GM21619 (cell line): ENCODE data around the gene DPF1.

Source experiments
- ATAC-seq: cut with Tn5 transposase; IDR thresholded peaks from one replicate; pipeline ENCODE4 v1.9.1; 2021; ENCODE audit not compliant: unreplicated experiment

DPF1 gene

DNA sequence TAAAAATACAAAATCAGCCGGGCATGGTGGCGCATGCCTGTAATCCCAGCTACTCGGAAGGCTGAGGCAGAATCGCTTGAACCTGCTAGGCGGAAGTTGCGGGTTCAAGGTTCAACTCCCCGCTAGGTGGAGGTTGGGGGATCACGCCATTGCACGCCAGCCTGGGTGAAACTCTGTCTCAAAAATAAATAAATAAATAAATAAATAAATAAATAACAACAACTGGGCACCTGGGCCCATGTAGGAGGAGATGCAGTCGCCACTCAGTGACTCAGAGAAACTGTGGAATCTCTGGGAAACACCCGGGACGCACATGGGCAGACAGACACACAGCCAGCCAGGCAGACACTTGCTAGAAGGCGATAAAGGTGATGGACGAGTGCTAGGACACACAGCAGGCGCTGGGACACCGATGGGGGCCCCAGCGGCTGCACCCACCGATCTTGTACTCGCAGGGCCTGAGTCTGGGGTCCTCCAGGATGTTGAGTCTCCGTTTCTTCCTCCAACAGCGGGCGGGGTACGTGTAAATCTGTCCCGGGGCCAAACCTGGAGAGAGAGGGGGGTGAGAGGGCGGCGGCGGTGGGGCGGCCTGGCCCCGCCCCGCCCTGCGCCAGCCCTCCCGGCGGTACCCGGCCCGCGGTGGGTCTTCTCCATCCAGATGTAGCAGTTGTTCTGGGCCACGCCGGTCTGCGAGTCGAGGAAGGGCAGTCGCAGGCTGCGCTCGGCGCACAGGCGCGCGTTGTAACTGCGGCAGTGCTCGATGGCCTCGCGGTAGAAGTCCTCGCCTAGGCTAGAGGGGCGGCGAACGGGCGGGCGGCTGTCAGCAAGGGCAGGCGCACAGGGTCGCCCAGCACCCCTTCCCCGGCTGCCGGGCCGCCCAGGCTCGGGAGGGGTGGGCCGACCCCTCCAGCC lies 1.8 kb downstream of the DPF1 start:
- no peak for ATAC-seq

DNA sequence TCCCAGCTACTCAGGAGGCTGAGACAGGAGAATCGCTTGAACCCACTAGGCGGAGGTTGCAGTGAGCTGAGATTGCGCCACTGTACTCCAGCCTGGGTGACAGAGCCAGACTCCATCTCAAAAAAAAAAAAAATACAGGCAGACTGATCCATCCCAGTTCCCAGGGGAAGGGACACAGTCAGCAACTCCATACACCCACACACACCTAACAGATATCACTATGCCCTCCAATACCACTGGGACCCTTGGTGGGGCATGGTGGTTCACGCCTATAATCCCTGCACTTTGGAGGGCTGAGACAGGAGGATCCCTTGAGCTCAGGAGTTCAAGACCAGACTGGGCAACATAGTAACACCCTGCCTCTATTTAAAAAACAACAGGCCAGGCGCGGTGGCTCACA lies 2.6 kb downstream of the DPF1 start:
- ATAC-seq = no peak

DNA sequence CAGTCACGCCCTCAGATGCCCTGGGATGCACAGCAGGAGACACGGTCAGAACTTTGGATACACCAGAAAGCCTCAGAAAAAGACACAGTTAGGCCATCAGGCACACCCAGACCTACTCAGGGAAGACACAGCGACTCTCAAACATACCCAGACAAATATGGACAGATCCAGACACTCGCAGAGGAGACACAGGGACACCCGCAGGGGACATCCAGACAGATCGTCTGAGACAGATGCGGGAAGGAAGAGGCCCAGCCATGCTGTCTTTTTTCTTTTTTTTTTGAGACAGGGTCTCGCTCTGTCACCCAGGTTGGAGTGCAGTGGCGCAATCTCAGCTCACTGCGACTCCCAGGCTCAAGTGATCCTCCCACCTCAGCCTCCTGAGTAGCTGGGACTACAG lies 4.8 kb downstream of the DPF1 start:
- no peak for ATAC-seq

DNA sequence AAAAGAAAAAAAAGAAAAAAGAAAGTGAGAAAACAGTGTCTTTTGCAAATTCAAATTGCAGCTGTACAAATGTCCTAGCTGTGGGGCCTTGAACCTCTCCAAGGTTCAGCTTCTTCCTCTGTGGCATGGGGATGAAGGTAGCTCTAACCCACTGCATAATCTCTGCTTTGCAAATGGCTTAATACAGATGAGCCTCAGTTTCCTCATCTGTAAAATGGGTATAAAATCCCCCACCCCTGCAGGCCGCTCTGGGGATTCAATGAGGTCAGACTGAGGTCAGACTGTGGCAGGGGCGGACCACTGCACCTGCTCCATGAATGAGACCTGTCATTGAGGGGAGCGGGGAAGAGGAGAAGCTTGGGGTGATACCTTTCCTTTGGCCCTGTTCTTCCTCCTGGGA lies 5.8 kb downstream of the DPF1 start:
- no peak for ATAC-seq

DNA sequence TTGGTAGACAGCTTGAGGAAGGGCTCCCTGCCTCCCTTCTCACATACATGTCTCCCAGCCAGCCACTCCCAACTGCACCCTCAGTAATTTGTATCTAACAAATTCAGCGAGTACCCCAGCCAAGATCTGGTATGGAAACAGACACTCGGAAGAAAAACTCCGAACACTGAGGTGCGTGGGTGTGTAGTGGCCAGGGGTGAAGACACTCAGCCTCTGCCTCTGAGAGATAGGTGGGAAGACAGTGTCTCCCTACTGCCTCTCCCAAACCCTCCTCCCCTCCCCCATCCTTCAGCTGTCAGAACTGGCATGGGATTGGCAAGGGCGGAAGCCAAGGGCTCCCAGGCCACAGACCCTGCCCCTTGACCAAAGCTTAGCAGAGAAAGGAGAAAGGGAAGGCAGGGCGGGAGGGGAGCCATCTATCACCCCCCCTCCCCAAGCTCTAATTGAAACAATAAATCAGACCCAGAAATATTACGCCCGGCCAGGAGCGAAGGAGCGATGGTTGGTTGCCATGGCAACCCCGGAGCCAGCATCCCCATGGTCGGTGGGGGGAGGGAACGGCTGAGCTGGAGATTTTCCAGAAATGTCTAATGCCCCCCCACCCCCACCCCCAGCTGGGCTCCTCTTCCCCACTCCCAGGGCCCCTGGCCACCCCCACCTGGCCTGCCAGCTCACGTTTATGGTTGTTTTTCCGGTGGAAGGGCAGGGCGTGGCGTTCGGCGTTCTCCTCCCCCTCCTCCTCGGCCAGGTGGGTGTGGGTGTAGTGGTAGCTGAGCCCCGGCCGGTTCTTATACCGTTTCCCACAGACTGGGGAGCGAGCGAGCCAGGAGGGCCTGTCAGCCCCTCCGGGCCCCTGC lies 7.0 kb downstream of the DPF1 start:
- ATAC-seq = no peak

DNA sequence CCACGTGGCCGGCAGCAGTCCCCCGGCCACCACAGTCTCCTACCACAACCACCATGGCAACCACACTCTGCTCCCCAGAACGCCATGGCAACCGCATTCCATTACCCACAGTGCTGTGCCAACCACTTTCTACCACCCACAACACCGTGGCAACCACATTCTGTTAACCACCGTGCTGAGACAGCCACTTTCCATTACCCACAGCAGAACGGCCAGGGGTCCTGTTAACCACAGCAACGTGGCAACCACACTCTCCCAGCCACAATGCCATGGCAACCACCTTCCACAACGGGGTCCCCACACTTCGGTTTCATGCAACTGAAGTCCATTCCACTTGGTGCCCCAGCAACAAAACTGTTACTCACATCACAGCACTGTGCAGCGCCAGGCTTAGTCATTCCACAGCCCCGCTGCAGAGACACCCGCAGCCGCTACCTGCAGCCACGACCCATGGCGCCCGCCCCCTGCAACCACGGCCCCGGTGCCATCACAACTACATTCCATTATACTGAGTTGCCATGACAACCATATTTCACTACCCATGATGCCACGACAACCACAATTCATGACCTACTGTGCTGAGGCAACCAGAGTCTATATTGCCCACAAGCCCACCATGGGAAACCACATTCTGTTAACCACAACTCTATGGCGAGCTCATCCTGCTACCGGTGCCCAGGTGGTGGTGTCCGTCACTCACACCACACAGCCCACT lies 10.0 kb downstream of the DPF1 start:
- ATAC-seq = no peak

DNA sequence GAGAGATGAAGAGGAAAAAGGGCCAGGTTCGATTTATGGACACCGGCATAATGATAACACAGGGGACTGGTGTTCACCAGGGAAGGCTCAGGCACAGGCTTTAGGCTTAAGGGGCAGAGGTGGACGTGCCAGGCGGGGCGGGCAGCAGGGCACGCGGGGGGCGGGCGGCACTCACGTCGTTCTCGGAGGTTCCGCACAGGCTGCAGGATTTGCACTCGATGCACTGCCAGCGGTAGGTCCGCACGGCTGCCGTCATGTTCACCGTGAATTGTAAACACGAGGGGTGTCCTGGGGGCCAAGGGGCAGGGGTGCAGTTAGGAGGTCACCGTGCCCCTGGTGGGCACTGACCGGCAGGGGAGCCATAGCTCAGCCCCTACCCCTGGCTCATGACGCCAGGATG lies 10.6 kb downstream of the DPF1 start:
- ATAC-seq = no peak

DNA sequence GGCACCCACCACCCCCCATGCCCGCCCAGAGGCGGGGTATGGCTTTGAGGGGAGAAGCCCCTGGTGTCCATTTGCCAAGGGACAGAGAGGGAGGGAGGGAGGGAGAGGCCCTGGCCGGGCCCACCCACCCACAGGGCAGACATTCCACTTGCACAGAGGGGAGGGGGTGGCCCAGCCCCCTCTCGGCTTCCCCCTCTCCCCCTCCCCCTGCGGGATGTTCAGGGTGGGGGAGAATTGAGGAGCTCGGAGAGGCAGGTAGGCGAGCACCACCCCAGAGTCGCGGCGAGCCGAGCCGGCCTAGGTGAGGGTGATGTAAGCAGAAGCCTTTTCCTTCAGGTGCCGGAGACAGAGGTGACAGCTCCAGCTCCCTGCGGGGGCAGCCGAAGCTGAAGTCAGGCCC lies 12.3 kb downstream of the DPF1 start:
- no peak for ATAC-seq

DNA sequence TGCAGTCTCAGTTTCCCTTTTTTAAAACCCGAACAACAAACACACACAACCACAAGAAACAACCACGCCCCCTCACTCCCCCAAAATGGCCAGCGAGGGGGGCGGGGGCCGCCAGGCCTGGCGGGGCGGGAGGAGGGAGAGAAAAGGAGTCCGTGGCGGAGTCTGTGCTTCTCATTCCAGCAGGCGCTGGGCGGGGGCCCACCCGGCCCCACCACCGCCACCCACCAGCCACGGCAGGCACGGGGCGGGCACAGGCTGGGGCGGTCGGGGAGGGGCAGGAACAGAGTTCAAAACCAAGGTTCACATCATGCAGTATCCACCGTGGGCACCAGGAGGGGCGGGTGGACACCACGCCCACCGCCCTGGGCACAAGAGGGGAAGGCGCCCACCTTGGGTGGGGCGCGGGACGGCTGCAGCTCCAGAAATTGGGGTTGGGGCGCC lies 12.9 kb downstream of the DPF1 start:
- ATAC-seq = no peak

DNA sequence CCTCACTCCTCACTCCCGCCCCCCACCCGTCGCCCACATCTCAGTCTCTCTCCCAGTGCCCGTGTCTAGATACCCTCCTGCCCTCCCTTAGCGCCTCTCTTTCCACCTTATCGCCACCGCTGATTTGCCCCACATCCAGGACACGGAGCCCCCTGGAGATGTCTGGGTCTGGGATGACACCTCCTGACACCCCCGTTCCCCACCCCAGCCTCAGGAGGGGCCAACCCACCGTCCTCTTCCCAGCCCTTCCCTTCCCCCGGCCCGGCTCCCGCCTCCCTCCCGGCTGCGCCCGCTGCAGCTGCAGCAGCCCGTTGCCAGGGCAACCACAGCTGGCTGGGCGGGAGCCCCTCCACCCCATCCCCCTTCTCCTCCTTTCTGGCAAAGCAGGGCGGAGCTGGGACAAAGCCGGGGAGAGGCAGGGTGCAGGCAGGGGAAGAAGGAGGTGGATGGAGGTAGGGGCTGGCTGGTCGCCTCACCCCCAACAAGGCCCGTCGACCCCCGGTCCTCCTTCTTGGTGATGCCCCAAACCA lies 13.5 kb downstream of the DPF1 start:
- ATAC-seq = no peak

DNA sequence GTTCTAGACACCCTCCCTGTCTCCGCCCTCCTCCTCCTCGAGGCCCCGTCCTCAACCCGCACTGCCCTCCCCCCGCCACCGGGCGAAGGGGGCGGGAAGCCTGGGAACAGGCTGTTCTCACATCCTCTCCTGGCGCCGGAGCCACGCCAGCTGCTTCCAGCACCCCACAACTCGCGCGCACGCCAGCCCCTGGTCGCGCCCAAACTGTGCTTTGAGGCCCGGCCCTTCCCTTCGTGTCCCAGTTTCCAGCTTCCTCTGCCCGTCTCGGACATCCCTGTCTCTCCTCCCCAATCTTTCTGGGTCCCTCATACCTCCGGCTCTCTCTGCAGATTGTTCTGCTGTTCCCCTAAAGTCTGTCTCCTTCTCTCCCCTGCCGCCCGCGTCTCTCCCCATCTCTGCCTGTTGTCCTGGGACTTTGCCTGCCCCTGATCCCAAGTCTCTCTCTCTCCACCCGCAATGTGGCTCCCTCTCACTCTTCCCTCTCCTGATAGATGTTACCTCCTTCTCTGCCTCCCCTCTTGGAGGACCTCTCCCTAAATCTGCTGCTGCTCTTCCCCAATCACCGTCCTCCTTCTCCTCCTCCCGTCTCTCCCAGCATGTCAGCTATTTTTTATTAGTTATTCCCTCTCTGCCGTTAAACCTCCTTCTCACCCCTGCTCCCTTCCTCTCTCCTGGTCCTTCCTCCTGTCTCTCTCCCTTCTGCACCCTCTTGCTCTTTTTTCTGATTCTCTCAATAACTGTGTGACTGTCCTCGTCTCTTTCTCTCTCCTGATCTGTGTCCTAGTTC lies 14.2 kb downstream of the DPF1 start:
- ATAC-seq = no peak

DNA sequence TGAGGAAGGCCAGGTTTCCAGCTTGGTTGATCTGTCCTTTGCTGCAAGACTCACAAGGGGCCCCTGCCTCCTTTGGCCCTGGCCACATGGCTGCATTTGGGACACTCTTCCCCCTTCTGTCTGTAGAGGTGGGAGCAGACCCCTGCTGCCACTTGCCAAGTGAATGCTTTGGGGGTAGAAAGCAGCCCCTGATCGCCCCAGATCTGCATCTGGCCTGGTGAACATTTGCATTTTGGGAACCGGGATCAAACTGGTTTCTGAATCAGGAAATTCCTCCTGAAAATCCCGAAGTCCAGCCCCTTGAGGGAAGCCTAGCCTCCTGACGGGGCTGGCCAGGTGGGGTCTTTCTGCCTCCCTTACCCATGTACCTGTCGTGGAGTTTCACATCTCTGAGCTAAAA lies 14.9 kb downstream of the DPF1 start:
- no peak for ATAC-seq

DNA sequence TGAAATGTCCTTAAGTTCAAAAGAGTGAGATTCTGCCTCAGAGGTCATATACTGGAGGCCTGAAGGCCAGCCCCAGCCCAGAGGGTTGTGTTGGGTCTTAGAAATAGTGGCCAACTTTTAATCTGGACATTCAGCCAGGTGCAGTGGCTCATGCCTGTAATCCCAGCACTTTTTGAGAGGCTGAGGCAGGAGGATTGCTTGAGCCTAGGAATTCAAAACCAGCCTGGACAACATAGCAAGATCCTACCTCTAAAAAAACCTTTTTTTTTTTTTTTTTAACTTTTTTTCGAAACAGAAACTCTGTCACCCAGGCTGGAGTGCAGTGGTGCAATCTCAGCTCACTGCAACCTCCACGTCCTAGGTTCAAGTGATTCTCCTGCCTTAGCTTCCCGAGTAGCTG lies 15.5 kb downstream of the DPF1 start:
- ATAC-seq = no peak

DNA sequence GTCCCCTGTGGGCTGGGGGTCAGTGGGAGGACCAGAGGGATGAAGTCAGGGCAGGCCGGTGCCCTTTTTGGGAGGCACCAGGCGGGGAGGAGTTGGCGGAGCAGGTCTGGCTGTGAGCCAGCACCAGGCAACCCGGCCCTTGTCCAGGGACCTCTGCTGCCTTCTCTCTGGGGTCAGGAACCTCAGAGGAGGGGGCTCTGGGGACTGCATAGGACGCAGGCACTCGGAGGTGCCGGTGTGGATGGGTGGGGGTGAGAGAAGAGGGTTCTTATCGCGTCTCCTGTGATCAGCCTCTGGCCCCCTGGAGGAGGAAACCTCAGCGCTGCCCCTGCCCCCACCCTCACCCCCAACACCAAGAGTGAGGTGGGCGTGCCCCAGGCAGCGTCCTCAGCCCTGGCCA lies 16.5 kb downstream of the DPF1 start:
- ATAC-seq = no peak

DNA sequence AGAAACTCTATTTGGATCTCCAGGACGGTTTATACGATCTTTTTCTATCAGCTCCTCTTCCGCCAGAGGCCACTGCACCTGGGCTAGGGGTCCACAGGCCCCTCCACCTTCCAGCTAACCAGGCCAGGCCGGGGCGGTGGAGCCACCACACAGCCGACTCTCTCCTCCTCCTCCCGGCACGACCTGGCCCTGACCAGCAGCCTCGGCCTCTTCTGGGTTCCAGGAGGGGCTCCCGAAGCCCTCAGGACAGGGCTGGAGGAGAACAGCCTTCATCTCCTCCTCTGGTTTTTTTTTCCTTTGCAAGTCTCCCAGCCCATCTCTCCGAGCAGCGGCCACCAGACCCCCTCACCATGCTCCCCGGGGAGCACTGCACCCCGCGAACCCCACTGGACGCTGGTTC lies 17.1 kb downstream of the DPF1 start:
- ATAC-seq = no peak

DNA sequence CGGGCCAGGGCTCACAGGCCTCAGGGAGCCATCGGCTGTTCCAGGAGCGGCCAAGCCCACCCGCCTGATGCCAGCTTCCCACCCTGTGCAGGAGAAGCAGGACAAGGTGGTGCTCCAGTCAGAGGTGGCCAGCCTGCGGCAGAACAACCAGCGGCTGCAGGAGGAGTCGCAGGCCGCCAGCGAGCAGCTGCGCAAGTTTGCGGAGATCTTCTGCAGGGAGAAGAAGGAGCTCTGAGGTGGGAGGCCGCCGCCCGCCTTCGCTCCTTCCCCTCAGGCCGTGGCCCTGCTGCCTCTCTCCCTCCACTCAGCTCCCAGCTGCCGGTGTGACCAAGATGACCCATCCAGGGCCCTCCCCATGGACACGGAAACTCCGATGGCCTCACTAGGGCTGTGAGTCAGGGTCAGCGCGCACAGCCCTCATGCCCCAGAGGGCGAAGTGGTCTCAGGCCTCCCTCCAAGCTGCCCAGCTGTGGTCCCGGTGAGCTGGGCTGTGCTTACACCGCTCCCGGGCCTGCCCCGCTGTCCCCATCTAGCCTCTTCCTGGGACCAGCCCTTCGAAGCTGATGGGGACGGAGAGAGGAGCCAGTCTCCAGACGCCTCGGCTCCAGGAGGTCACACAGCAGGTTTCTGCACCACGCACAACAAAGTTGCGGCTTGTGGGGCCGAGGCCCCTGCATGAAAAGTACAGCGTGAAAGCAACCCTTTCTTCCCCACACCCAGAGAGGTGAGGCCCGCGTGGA lies 17.8 kb downstream of the DPF1 start:
- ATAC-seq = no peak

DNA sequence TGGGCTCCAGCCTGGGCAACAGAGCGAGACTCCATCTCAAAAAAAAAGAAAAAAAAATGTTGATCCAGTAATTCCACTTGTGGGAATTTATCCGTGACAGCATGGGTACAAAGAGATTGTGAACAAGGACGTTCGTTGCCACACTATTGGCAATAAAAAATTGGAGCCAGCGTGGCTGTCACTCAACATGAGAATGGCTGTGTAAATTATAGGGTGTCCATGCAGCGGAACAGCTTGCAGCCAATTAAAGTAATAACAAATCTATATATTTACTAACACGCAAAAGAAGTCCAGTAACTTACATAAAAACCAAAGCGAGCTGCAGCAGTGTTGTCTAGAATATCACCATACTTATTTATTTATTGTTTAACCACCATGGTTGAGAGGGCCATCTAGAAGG lies 19.3 kb downstream of the DPF1 start:
- no peak for ATAC-seq

DNA sequence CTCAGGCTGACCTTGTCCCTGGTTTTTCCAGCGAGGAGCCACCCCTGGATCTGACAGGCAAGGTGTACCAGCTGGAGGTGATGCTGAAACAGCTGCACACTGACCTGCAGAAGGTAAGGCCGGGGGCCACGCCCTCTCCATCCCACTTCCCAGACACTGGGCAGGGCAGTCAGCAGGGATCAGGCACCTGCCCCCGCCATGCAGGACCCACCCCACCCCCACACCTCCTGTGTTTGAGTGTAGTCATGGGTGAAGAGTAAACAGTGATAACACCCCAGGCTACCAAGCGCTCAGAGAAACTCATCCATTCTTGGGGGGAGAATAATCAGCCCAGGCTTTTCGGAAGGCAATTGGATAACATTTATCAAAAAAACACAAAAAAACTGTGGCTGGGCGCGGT lies 19.9 kb downstream of the DPF1 start:
- no peak for ATAC-seq

DNA sequence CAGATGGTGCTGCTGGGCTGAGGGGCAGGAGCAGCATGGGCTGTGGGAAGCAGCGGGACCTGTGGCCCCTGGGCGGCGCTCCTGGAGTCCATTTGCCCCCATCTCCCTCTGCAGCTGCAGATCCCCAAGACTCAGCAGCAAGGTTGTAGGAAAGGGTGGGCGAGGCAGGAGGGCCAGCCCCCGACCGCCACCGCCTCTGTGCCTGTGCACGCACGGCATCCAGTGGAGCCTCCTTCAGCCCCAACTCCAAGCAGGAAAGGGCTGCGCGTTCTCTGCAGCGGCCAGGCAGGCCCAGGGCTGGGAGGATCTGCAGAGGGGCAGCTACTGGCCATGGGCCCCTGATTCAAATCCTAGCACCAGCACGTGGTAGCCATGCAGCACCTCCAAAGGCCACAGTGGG lies 20.8 kb downstream of the DPF1 start:
- no peak for ATAC-seq

DNA sequence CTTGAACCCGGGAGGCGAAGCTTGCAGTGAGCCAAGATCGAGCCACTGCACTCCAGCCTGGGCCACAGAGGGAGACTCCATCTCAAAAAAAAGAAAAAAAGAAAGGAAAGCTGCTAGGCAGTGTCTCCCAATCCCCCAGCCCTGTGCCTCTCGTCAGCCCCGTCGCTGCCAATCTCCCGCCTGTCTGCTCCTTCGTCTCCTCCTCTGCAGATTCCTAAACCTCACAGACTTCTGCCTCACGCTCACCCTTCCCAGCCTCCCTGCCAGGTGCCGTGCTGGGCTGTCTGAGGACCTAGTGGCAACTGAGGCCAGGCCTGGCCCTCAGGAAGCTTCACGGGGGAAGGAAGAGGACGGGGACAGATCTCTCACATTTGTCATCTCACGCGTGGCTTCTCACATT lies 21.5 kb downstream of the DPF1 start:
- ATAC-seq = no peak
